RKO (cell line): ENCODE results near the gene NXF1.
A peak's percentile ranks its signal among the peaks of the same experiment; 100 is the strongest.
"Not testable (repeated sequence)": the region's sequence is repeated elsewhere in the genome, so short reads cannot be mapped to it uniquely, and the experiment has no call there.

Experiments
- DNase-seq: peaks from one replicate; pipeline ENCODE4 v3.0.0-alpha.2; 2016; ENCODE audit warnings: low spot score

The NXF1 gene

GRCh38 chr11:62832336-62833234 is 27.3 kb upstream of the NXF1 start, which contains the start of gene TEX54:
Gene TEX54 (minus strand): TSS chr11:62832841.
- DNase-seq = peak; percentile 59

- peak; percentile 98 for DNase-seq
Observed at GRCh38 chr11:62831520-62832335, 26.5 kb upstream of the NXF1 start, which contains the start of gene STX5. Gene STX5 (minus strand): TSS chr11:62832051. CDS start chr11:62831243, 808 bp downstream.

GRCh38 chr11:62830904-62831519 is 25.8 kb upstream of the NXF1 start:
- no peak for DNase-seq

GRCh38 chr11:62828130-62828529 is 22.9 kb upstream of the NXF1 start:
- DNase-seq = not testable (repeated sequence)

- no peak for DNase-seq
Observed at GRCh38 chr11:62823677-62824076, 18.4 kb upstream of the NXF1 start.

GRCh38 chr11:62817129-62817528 is 11.9 kb upstream of the NXF1 start:
- DNase-seq = no peak

GRCh38 chr11:62816557-62816956 is 11.3 kb upstream of the NXF1 start:
- no peak for DNase-seq

- no peak for DNase-seq
Observed at GRCh38 chr11:62811659-62812058, 6.4 kb upstream of the NXF1 start.

GRCh38 chr11:62810748-62811147 is 5.5 kb upstream of the NXF1 start:
- DNase-seq = no peak

- DNase-seq = peak; percentile 23
Observed at GRCh38 chr11:62806611-62807121, 1.4 kb upstream of the NXF1 start.

- peak; percentile 12 for DNase-seq
Observed at GRCh38 chr11:62805961-62806441, 761 bp upstream of the NXF1 start.

GRCh38 chr11:62804310-62805075 is 747 bp downstream of the NXF1 start:
- peak; percentile 63 for DNase-seq

GRCh38 chr11:62801071-62801470 is 4.2 kb downstream of the NXF1 start:
- no peak for DNase-seq

GRCh38 chr11:62799486-62799885 is 5.8 kb downstream of the NXF1 start:
- DNase-seq = no peak

GRCh38 chr11:62796281-62796680 is 9.0 kb downstream of the NXF1 start:
- no peak for DNase-seq

GRCh38 chr11:62794201-62794775 is 11.0 kb downstream of the NXF1 start:
- DNase-seq = no peak

GRCh38 chr11:62792202-62792575 is 13.1 kb downstream of the NXF1 start:
- no peak for DNase-seq

GRCh38 chr11:62791501-62792201 is 13.6 kb downstream of the NXF1 start, which contains the start of gene TMEM223:
Gene TMEM223 (minus strand): TSS chr11:62792006. CDS start chr11:62791994, 12 bp downstream.
- peak; percentile 81 for DNase-seq

GRCh38 chr11:62789576-62789975 is 15.7 kb downstream of the NXF1 start:
- no peak for DNase-seq

GRCh38 chr11:62788991-62789390 is 16.2 kb downstream of the NXF1 start:
- DNase-seq = no peak
